ENCODE data around the gene NUPR2. TPM values are rescaled to one million over a fixed set of nuclear protein-coding genes. Genes with fewer than 3 reads are reported as not detected.
"Not testable (repeated sequence)": the region's sequence is repeated elsewhere in the genome, so short reads cannot be mapped to it uniquely, and the experiment has no call there.

Gene NUPR2
- total RNA-seq, 4 donors from 2014 or later = 2.0 to 2.4 TPM; not detected in 2

DNA sequence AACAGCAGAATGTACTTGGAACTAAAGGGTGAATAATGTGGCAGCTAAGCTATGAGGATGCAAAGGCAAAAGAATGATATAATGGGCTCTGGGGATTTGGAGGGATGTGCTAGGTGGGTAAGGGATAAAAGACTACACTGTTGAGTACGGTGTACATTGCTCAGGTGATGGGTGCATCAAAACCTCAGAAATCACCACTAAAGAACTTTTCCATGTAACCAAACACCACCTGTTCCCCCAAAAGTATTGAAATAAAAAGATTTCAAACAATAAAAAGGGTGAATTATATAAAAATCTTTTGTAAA, 8.3 kb downstream of the NUPR2 start:
- intact Hi-C loops (cut with DNase I; ENCODE audit: low total_unique reads) = no loop called here
- Histone ChIP-seq H3K36me3 (peaks cover 0 to 15% (median 7%) of the 10 kb centered on the region in 4 donors), H3K4me1 (peaks cover 0 to 16% (median 11%) of the 10 kb centered on the region in 4 donors), H3K27ac (no peak overlapping the region), H3K9me3 (no peaks in the 10 kb centered on the region), H3K4me3 (no peak overlapping the region), H3K27me3 (no peaks in the 10 kb centered on the region)
- 43 to 97% methylated on average over 1 of the region's 1 CpG for WGBS, 2 donors (ENCODE audit: low coverage in 1 of 2)
- no peak for TF ChIP-seq EP300 (IDR thresholded peaks at IDR 0.05; ENCODE audit: low read depth)
- in situ Hi-C loops (cut with MboI; ENCODE audit: low pct_ligation_motif_present in 1 of 4, low pct_unique_long_range_greater_than_20kb in 1 of 4, low sequenced_read_pairs in 3 of 4) = no loop called here
- DNase-seq = no peak

DNA sequence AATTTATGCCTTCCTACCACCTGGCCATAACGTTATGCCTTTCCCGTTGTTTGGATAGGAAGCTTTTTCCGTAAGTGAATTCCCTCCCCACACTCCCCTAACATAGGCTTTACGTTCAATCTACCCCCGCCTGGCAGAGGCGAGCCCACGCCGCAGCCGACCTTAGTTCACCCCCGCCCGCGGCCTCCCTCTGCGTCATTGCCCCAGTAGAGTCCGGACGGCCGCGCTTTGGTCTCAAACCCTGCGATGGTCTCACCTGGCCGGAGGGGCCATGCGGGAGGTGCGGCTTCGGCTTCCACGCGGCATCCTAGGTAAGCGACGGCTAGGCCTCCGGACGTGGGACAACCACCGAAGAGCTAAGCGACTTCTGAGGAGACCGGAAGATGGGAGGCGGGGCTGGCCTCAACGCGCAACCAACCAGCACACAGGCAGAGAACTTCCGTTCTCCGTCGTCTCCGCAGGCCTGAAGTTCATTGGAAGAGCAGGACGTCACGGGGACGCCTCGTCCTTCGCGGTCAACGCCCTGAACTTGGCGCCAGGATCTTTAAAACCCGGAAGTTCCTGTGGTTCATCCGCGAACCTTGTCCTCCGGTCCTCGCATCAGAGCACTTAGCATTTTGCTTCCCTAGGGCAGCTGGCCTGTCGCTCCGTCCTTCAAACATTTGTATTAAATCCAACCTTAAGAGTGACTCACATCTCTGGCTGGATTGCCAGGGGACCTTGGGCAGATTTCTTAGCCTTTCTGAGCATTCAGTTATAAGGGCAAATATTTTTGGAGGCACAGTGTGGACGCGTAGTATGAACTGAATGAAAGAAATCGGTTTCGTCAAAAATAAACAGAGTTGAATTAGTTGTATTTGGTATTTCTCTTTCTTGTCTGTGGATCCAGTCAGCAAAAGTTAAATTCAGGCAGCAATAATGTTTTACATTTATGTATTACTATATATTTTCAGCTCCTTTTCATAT, 9.8 kb downstream of the NUPR2 start, which contains the start of gene CHCHD2:
Gene CHCHD2 (minus strand): TSS at position 369 of the 966 bp plus-strand sequence. CDS start 63 bp downstream, at position 306.
- DNase-seq = peak; percentile 97
- intact Hi-C loops (cut with DNase I; ENCODE audit: low total_unique reads) = no loop called here
- in situ Hi-C loops (cut with MboI; ENCODE audit: low pct_ligation_motif_present in 1 of 4, low pct_unique_long_range_greater_than_20kb in 1 of 4, low sequenced_read_pairs in 3 of 4) = no loop called here
- TF ChIP-seq EP300 (IDR thresholded peaks at IDR 0.05; ENCODE audit: low read depth) = no peak
- TF ChIP-seq, protein P1, sequence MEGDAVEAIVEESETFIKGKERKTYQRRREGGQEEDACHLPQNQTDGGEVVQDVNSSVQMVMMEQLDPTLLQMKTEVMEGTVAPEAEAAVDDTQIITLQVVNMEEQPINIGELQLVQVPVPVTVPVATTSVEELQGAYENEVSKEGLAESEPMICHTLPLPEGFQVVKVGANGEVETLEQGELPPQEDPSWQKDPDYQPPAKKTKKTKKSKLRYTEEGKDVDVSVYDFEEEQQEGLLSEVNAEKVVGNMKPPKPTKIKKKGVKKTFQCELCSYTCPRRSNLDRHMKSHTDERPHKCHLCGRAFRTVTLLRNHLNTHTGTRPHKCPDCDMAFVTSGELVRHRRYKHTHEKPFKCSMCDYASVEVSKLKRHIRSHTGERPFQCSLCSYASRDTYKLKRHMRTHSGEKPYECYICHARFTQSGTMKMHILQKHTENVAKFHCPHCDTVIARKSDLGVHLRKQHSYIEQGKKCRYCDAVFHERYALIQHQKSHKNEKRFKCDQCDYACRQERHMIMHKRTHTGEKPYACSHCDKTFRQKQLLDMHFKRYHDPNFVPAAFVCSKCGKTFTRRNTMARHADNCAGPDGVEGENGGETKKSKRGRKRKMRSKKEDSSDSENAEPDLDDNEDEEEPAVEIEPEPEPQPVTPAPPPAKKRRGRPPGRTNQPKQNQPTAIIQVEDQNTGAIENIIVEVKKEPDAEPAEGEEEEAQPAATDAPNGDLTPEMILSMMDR (IDR thresholded peaks at IDR 0.05) = no peak
- TF ChIP-seq POLR2A (IDR thresholded peaks at IDR 0.05) = peak; percentile 97
- TF ChIP-seq POLR2AphosphoS5 (IDR thresholded peaks at IDR 0.05) = peak; percentile 94 to 98 (median 98)
- H3K4me1 ChIP-seq = peaks cover 0 to 16% (median 11%) of the 10 kb centered on the region in 4 donors
- WGBS, 2 donors (ENCODE audit: low coverage in 1 of 2) = 3 to 8% methylated on average over 7 to 48 of the region's 57 CpGs
- peaks cover 0 to 31% (median 15%) of the 10 kb centered on the region in 4 donors for H3K36me3 ChIP-seq
- H3K4me3 ChIP-seq = peak within 1 kb of the TSS; percentile 72 to 91 (median 81)
- H3K27ac ChIP-seq = peak within 1 kb of the TSS; percentile 91 to 95 (median 92)
- no peaks in the 10 kb centered on the region for H3K9me3 ChIP-seq
- no peaks in the 10 kb centered on the region for H3K27me3 ChIP-seq

GRCh38 chr7:56105508-56105907, 10.7 kb downstream of the NUPR2 start:
- peaks cover 0 to 39% (median 19%) of the 10 kb centered on the region in 4 donors for H3K36me3 ChIP-seq
- TF ChIP-seq EP300 (IDR thresholded peaks at IDR 0.05; ENCODE audit: low read depth) (no peak), POLR2AphosphoS5 (IDR thresholded peaks at IDR 0.05) (no peak), POLR2A (IDR thresholded peaks at IDR 0.05) (no peak)
- TF ChIP-seq, protein P1 (IDR thresholded peaks at IDR 0.05) = no peak
- H3K4me1 ChIP-seq = peaks cover 0 to 16% (median 11%) of the 10 kb centered on the region in 4 donors
- no peaks in the 10 kb centered on the region for H3K9me3 ChIP-seq
- intact Hi-C loops (cut with DNase I; ENCODE audit: low total_unique reads) (no loop called here), in situ Hi-C loops (cut with MboI; ENCODE audit: low pct_ligation_motif_present in 1 of 4, low pct_unique_long_range_greater_than_20kb in 1 of 4, low sequenced_read_pairs in 3 of 4) (no loop called here)
- WGBS, 2 donors (ENCODE audit: low coverage in 1 of 2) = 8 to 10% methylated on average over 6 of the region's 6 CpGs
- H3K4me3 ChIP-seq = peak overlapping the region; percentile 72 to 91 (median 81)
- peak overlapping the region; percentile 91 to 95 (median 92) for H3K27ac ChIP-seq
- DNase-seq = peak; percentile 29
- no peaks in the 10 kb centered on the region for H3K27me3 ChIP-seq

- H3K27me3 ChIP-seq; H3K9me3 ChIP-seq; in situ Hi-C loops (cut with MboI; ENCODE audit: low pct_ligation_motif_present in 1 of 4, low pct_unique_long_range_greater_than_20kb in 1 of 4, low sequenced_read_pairs in 3 of 4); DNase-seq; H3K27ac ChIP-seq; intact Hi-C loops (cut with DNase I; ENCODE audit: low total_unique reads); H3K4me3 ChIP-seq: not testable (repeated sequence)
- H3K36me3 ChIP-seq = peaks cover 0 to 45% (median 23%) of the 10 kb centered on the region in 4 donors
- H3K4me1 ChIP-seq = peaks cover 0 to 16% (median 11%) of the 10 kb centered on the region in 4 donors
- WGBS, 2 donors (ENCODE audit: low coverage in 1 of 2) = 78 to 86% methylated on average over 7 to 8 of the region's 9 CpGs
Observed at GRCh38 chr7:56104138-56104537, 12.1 kb downstream of the NUPR2 start.

- TF ChIP-seq, protein P1 (IDR thresholded peaks at IDR 0.05) = no peak
- no peak for TF ChIP-seq EP300 (IDR thresholded peaks at IDR 0.05; ENCODE audit: low read depth)
- TF ChIP-seq POLR2AphosphoS5 (IDR thresholded peaks at IDR 0.05) = no peak
- no peak for TF ChIP-seq POLR2A (IDR thresholded peaks at IDR 0.05)
- no peak overlapping the region for H3K4me3 ChIP-seq
- H3K27me3 ChIP-seq = no peaks in the 10 kb centered on the region
- peaks cover 0 to 45% (median 23%) of the 10 kb centered on the region in 4 donors for H3K36me3 ChIP-seq
- intact Hi-C loops (cut with DNase I; ENCODE audit: low total_unique reads) = no loop called here
- in situ Hi-C loops (cut with MboI; ENCODE audit: low pct_ligation_motif_present in 1 of 4, low pct_unique_long_range_greater_than_20kb in 1 of 4, low sequenced_read_pairs in 3 of 4) = no loop called here
- H3K4me1 ChIP-seq = peaks cover 0 to 3% (median 1%) of the 10 kb centered on the region in 4 donors
- no peak for DNase-seq
- no peak overlapping the region for H3K27ac ChIP-seq
- 70 to 96% methylated on average over 2 to 3 of the region's 3 CpGs for WGBS, 2 donors (ENCODE audit: low coverage in 1 of 2)
- H3K9me3 ChIP-seq = no peaks in the 10 kb centered on the region
Observed at GRCh38 chr7:56099653-56100052, 16.6 kb downstream of the NUPR2 start.

DNA sequence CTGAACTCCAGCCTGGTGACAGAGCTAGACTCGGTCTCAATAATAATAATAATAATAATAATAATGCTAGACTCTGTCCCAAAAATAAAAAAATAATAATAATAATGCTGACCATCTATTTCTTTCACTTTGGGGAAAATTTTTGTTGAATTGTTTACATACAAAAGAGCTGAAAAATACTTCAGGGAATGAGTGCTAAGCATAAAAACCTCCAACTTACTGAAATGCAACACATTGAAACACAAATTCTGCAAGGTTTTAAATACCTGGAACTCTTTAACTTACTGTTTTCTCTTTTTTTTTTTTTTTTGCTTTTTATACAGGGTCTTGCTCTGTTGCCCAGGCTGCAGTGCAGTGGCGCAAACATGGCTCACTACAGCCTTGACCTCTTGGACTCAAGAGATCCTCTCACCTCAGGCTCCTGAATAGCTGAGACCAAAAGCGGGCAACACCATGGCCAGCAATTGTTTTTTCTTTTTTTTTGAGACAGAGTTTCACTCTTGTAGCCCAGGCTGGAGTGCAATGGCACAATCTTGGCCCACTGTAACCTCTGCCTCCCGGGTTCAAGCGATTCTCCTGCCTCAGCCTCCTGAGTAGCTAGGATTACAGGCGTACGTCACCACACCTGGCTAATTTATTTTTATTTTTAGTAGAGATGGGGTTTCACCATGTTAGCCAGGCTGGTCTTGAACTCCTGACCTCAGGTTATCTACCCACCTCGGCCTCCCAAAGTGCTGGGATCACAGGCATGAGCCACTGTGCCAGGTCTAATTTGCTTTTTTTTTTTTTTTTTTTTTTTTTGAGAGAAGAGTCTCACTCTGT, 17.8 kb downstream of the NUPR2 start:
- H3K4me1 ChIP-seq; in situ Hi-C loops (cut with MboI; ENCODE audit: low pct_ligation_motif_present in 1 of 4, low pct_unique_long_range_greater_than_20kb in 1 of 4, low sequenced_read_pairs in 3 of 4); H3K27ac ChIP-seq; DNase-seq; H3K27me3 ChIP-seq; H3K9me3 ChIP-seq; intact Hi-C loops (cut with DNase I; ENCODE audit: low total_unique reads); H3K4me3 ChIP-seq: not testable (repeated sequence)
- WGBS, 2 donors (ENCODE audit: low coverage in 1 of 2) = 92 to 95% methylated on average over 7 to 8 of the region's 8 CpGs
- H3K36me3 ChIP-seq = peaks cover 0 to 36% (median 17%) of the 10 kb centered on the region in 4 donors

Data from transverse colon (tissue), 4 donors.